Endothelial cell of umbilical vein (primary cell): ENCODE measurements around the gene ATP10A. TPM values are rescaled to one million over a fixed set of nuclear protein-coding genes. Genes with fewer than 3 reads are reported as not detected.

Experiments
- BruUV-seq: library from RNA; stranded (reverse); fragments of 400-500 nt; replicated peaks from 2 replicates; lab custom pipeline; 2021; lab: Mats Ljungman, UMichigan
- CTCF ChIA-PET: fragments of 300-600, 350-600 bp; sonication (Branson Sonifier 250); formaldehyde crosslinking; loops from one replicate; lab custom pipeline; 2021; ENCODE audit warnings: antibody characterized with exemption, inconsistent platforms; lab: Charles Lee
- POLR2A ChIA-PET: fragments of 300-600, 350-600 bp; sonication (Branson Sonifier 250); formaldehyde crosslinking; loops from one replicate; lab custom pipeline; 2021; ENCODE audit warnings: antibody characterized with exemption, inconsistent platforms; lab: Charles Lee
- DNase-seq: peaks from one replicate; pipeline ENCODE4 v3.0.0-alpha.2; 2011; ENCODE audit warnings: low read depth, low spot score
- FAIRE-seq: peaks from 2 replicates; lab custom pipeline; 2011; peaks lifted over from hg19 to GRCh38; lab: Jason Lieb, UNC
- H2AFZ ChIP-seq: 2 replicates; pipeline ENCODE4 v1.6.0; 2012; ENCODE audit warnings: low read depth, low read length, control low read depth, inconsistent platforms
- H3K27ac ChIP-seq: 2 replicates; pipeline ENCODE4 v1.5.1; 2011; ENCODE audit warnings: low read depth, mild to moderate bottlenecking, control low read depth, low read length, moderate library complexity; ENCODE audit not compliant: insufficient read depth
- H3K27me3 ChIP-seq, 2 experiments: 2 replicates each; pipeline versions ENCODE4 v1.6.0 to v1.6.1; 2011; ENCODE audit warnings: low read length in 2 of 2, mixed read lengths in 1 of 2; ENCODE audit not compliant: control insufficient read depth in 2 of 2, insufficient read depth in 2 of 2
- H3K36me3 ChIP-seq, 2 experiments: 2 replicates in 1 of 2; 3 replicates in 1 of 2; pipeline ENCODE4 v1.5.1; 2011; ENCODE audit warnings: low read length in 2 of 2, mild to moderate bottlenecking in 1 of 2, moderate library complexity in 1 of 2; ENCODE audit not compliant: control insufficient read depth in 2 of 2, insufficient read depth in 2 of 2; ENCODE audit errors: extremely low read depth in 1 of 2
- H3K4me1 ChIP-seq: 3 replicates; pipeline ENCODE4 v1.5.1; 2011; ENCODE audit warnings: mild to moderate bottlenecking, low read length; ENCODE audit not compliant: control insufficient read depth, insufficient read depth; ENCODE audit errors: extremely low read depth
- H3K4me2 ChIP-seq: 2 replicates; pipeline ENCODE4 v1.6.1; 2011; ENCODE audit warnings: low read length, control low read depth, mixed read lengths; ENCODE audit not compliant: insufficient read depth
- H3K4me3 ChIP-seq, 3 experiments: fragments of 200-600 bp in 1 of 3; sonication (generic), shearing (Covaris generic) in 1 of 3; replicated peaks in 1 of 3; 2 replicates each; pipeline ENCODE4 v1.5.1; 2011 to 2016; ENCODE audit warnings: control low read depth in 3 of 3, low read length in 3 of 3, mild to moderate bottlenecking in 2 of 3, inconsistent platforms in 1 of 3, low read depth in 1 of 3, moderate library complexity in 1 of 3; ENCODE audit not compliant: insufficient read depth in 1 of 3
- H3K79me2 ChIP-seq: 2 replicates; pipeline ENCODE4 v1.6.0; 2012; ENCODE audit warnings: low read length, inconsistent platforms; ENCODE audit not compliant: control insufficient read depth, insufficient read depth
- H3K9ac ChIP-seq: replicated peaks from 2 replicates; pipeline ENCODE3; 2011; ENCODE audit warnings: low read length, control low read depth; ENCODE audit not compliant: insufficient read depth; ENCODE audit errors: extremely low read depth
- H3K9me1 ChIP-seq: replicated peaks from 3 replicates; pipeline ENCODE4 v1.6.0; 2011; ENCODE audit warnings: mild to moderate bottlenecking, low read length; ENCODE audit not compliant: control insufficient read depth, insufficient read depth; ENCODE audit errors: extremely low read depth
- H3K9me3 ChIP-seq: replicated peaks from 2 replicates; pipeline ENCODE4 v1.5.1; 2012; ENCODE audit warnings: low read length, inconsistent platforms; ENCODE audit not compliant: control insufficient read depth, insufficient read depth
- H4K20me1 ChIP-seq: replicated peaks from 2 replicates; pipeline ENCODE3; 2011; ENCODE audit warnings: mild to moderate bottlenecking, low read length; ENCODE audit not compliant: control insufficient read depth, insufficient read depth; ENCODE audit errors: extremely low read depth
- CTCF ChIP-seq, 2 donors: IDR thresholded peaks; 1 replicate in 1 of 2; 2 replicates in 1 of 2; pipeline ENCODE4 v1.5.1; 2011; ENCODE audit warnings: low read length in 2 of 2, mild to moderate bottlenecking in 2 of 2, moderate library complexity in 2 of 2, control low read depth in 1 of 2, inconsistent platforms in 1 of 2, low read depth in 1 of 2; ENCODE audit not compliant: insufficient read depth in 1 of 2; ENCODE audit errors: extremely low read depth in 1 of 2
- EZH2 ChIP-seq: IDR thresholded peaks from 2 replicates; pipeline ENCODE4 v1.6.1; 2012; ENCODE audit warnings: borderline replicate concordance, low read depth, mild to moderate bottlenecking, moderate library complexity, low read length, inconsistent platforms; ENCODE audit not compliant: severe bottlenecking
- FOS ChIP-seq: IDR thresholded peaks from 2 replicates; pipeline ENCODE4 v1.6.1; 2011; ENCODE audit warnings: mild to moderate bottlenecking, low read length, moderate library complexity, borderline replicate concordance; ENCODE audit not compliant: insufficient read depth
- GATA2 ChIP-seq: IDR thresholded peaks from 2 replicates; pipeline ENCODE4 v1.7.0; 2011; ENCODE audit warnings: low read depth, mild to moderate bottlenecking, moderate library complexity, mixed read lengths, low read length; ENCODE audit not compliant: insufficient read length, insufficient read depth
- JUN ChIP-seq: IDR thresholded peaks from 2 replicates; pipeline ENCODE4 v1.6.1; 2011; ENCODE audit warnings: borderline replicate concordance, low read depth; ENCODE audit not compliant: insufficient read length, insufficient read depth
- MAX ChIP-seq: IDR thresholded peaks from 2 replicates; pipeline ENCODE4 v1.6.1; 2011; ENCODE audit not compliant: insufficient read depth, insufficient read length
- MYC ChIP-seq: IDR thresholded peaks from one replicate; pipeline ENCODE4 v1.6.1; 2011; ENCODE audit warnings: mild to moderate bottlenecking, low read depth, low read length
- POLR2A ChIP-seq: IDR thresholded peaks from 2 replicates; pipeline ENCODE4 v1.6.1; 2012; ENCODE audit warnings: low read depth, mild to moderate bottlenecking, control low read depth, low read length
- POLR2AphosphoS5 ChIP-seq: IDR thresholded peaks from 2 replicates; pipeline ENCODE4 v1.6.1; 2012; ENCODE audit warnings: low read depth, mild to moderate bottlenecking, control low read depth, low read length, moderate library complexity; ENCODE audit not compliant: insufficient read depth
- dilution Hi-C: fragments of 300-500 bp; cut with MboI; formaldehyde crosslinking; loops from one replicate; pipeline ENCODE4 v1.15.0; 2019; ENCODE audit warnings: low sequenced_read_pairs; ENCODE audit not compliant: extremely low pct_ligation_motif_present
- intact Hi-C: fragments of 100-400 bp; cut with micrococcal nuclease; formaldehyde crosslinking; loops from one replicate; pipeline ENCODE4 v1.10.0; 2022
- polyA plus RNA-seq, 4 experiments: library from polyadenylated mRNA; depleted of rRNA in 3 of 4; stranded (reverse) in 3 of 4; unstranded in 1 of 4; fragments of >200 nt; gene quantifications; 2 replicates each; pipeline versions ENCODE4 v1.2.1 to v1.2.3, GENCODE V29; 2011 to 2012; ENCODE audit warnings: missing spikeins in 1 of 4
- total RNA-seq: library from RNA; stranded (reverse); gene quantifications from 2 replicates; pipeline ENCODE4 v1.2.3, GENCODE V29; 2021

The ATP10A gene
- total and polyA plus RNA-seq, 2 donors (not counting 3 experiments of a cell fraction or from before 2014, with no cell fraction given), result not detected

- ChIA-PET CTCF (no interaction called here), POLR2A (no interaction called here)
- H3K9me1 ChIP-seq, result no peaks in the 10 kb centered on the region
- H3K9ac ChIP-seq, result no peak overlapping the region
- H3K9me3 ChIP-seq, result peaks cover 2% of the 10 kb centered on the region
- dilution Hi-C loops, result no loop called here
- no peak for FAIRE-seq
- TF ChIP-seq EZH2 (no peak), POLR2AphosphoS5 (no peak), MYC (no peak)
- H2AFZ ChIP-seq, result no peak overlapping the region
- H3K27me3 ChIP-seq, result no peaks in the 10 kb centered on the region
- intact Hi-C loops, result no loop called here
- no peak overlapping the region for H3K4me3 ChIP-seq
- BruUV-seq, result no TSS peak
- no peaks in the 10 kb centered on the region for H3K79me2 ChIP-seq
- no peaks in the 10 kb centered on the region for H3K4me1 ChIP-seq
- no peaks in the 10 kb centered on the region for H3K36me3 ChIP-seq
- no peak for DNase-seq
- H4K20me1 ChIP-seq, result no peaks in the 10 kb centered on the region
- no peak overlapping the region for H3K27ac ChIP-seq
- H3K4me2 ChIP-seq, result no peak overlapping the region
These were observed 82.5 kb downstream of the ATP10A start for GRCh38 chr15:25780479-25781255.

GRCh38 chr15:25778161-25778560, 85.0 kb downstream of the ATP10A start:
- ChIA-PET CTCF (no interaction called here), POLR2A (no interaction called here)
- intact Hi-C loops (no loop called here), dilution Hi-C loops (no loop called here)
- FAIRE-seq, result no peak
- no peak overlapping the region for H3K4me2 ChIP-seq
- H3K4me1 ChIP-seq, result no peaks in the 10 kb centered on the region
- TF ChIP-seq FOS (no peak), POLR2A (no peak), MAX (no peak), MYC (no peak), POLR2AphosphoS5 (no peak), GATA2 (no peak), EZH2 (no peak), JUN (no peak), CTCF (IDR thresholded peaks at IDR 0.05; ENCODE audit: extremely low read depth in 1 of 2, insufficient read depth in 1 of 2, low read depth in 1 of 2, low read length in 2 of 2) (no peak)
- DNase-seq, result no peak
- no peaks in the 10 kb centered on the region for H4K20me1 ChIP-seq
- H3K9me3 ChIP-seq, result peaks cover 2% of the 10 kb centered on the region
- H3K36me3 ChIP-seq, result no peaks in the 10 kb centered on the region
- no TSS peak for BruUV-seq
- no peaks in the 10 kb centered on the region for H3K79me2 ChIP-seq
- no peaks in the 10 kb centered on the region for H3K27me3 ChIP-seq
- no peak overlapping the region for H3K9ac ChIP-seq
- H3K9me1 ChIP-seq, result no peaks in the 10 kb centered on the region
- H3K27ac ChIP-seq, result no peak overlapping the region
- H2AFZ ChIP-seq, result no peak overlapping the region
- H3K4me3 ChIP-seq, result no peak overlapping the region
